ENCODE results near the gene VNN1.
A peak's percentile ranks its signal among the peaks of the same experiment; 100 is the strongest.

The VNN1 gene

GRCh38 chr6:132664309-132665034 is 49.4 kb downstream of the VNN1 start:
- TF ChIP-seq ZNF791 (tag by site-specific recombination; IDR thresholded peaks at IDR 0.05): no peak
- TF ChIP-seq GFI1B (tag by site-specific recombination; IDR thresholded peaks at IDR 0.05): no peak
- no peak for TF ChIP-seq ZNF391 (tag by site-specific recombination; IDR thresholded peaks at IDR 0.05; ENCODE audit: borderline replicate concordance, low read depth)
- TF ChIP-seq OVOL3 (tag by site-specific recombination; IDR thresholded peaks at IDR 0.05): no peak
- no peak for TF ChIP-seq ZNF23 (tag by site-specific recombination; IDR thresholded peaks at IDR 0.05; ENCODE audit: borderline replicate concordance)
- TF ChIP-seq ZNF416 (tag by site-specific recombination; IDR thresholded peaks at IDR 0.05): peak; percentile 96
- no peak for TF ChIP-seq YY2 (tag by site-specific recombination; IDR thresholded peaks at IDR 0.05)
- no peak for TF ChIP-seq ZNF341 (tag by site-specific recombination; IDR thresholded peaks at IDR 0.05; ENCODE audit: low read depth)
- no peak for TF ChIP-seq ZSCAN18 (tag by site-specific recombination; IDR thresholded peaks at IDR 0.05)
- CTCF ChIA-PET: interaction anchor here (0.6 kb wide), 1 partner anchor 86 kb away, joined by 3 read pairs; no protein-coding TSS in a partner anchor
- Histone ChIP-seq H3K36me3 (ENCODE audit: control insufficient read depth in 2 of 2, insufficient read depth in 1 of 2, low read length in 2 of 2) (no peaks in the 10 kb centered on the region), H3K4me3 (ENCODE audit: low read depth, low read length) (no peak overlapping the region), H3K27ac (ENCODE audit: extremely low read depth, low read depth, low read length) (no peak overlapping the region), H3K9me3 (ENCODE audit: control insufficient read depth, insufficient read depth, low read depth, low read length) (no peaks in the 10 kb centered on the region), H3K4me1 (ENCODE audit: control insufficient read depth, insufficient read depth, low read length) (no peaks in the 10 kb centered on the region)
- POLR2A ChIA-PET: no interaction called here

DNA sequence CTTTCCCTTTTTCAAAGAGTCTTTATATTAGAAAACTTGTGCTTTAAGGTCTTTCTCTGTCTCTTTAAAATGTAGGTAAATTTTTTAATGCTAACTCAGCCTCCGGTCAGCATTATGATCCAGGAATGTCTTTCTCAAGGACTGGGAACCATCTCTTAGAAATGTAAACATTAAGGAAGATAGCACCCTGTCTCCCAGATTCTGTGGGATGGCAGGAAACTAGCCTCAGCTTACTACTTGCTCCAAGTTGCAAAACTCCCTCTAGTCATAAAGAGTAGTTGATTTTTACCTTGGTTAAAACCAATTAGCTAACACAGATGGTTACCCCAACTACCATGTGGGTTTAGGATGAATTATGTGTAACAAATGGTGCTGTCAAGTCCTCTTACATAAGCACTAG is 50.2 kb downstream of the VNN1 start:
- TF ChIP-seq PATZ1 (tag by site-specific recombination; IDR thresholded peaks at IDR 0.05) (no peak), ZNF112 (tag by site-specific recombination; IDR thresholded peaks at IDR 0.05) (no peak), ZNF501 (tag by site-specific recombination; IDR thresholded peaks at IDR 0.05) (no peak), WT1 (tag by site-specific recombination; IDR thresholded peaks at IDR 0.05) (no peak), BCL6B (tag by site-specific recombination; IDR thresholded peaks at IDR 0.05) (no peak), ZNF211 (tag by site-specific recombination; IDR thresholded peaks at IDR 0.05; ENCODE audit: low read depth) (no peak), SCRT2 (tag by site-specific recombination; IDR thresholded peaks at IDR 0.05) (no peak), ZNF37A (tag by site-specific recombination; IDR thresholded peaks at IDR 0.05) (no peak), ZNF830 (tag by site-specific recombination; IDR thresholded peaks at IDR 0.05; ENCODE audit: low read depth) (no peak), ZNF513 (tag by site-specific recombination; IDR thresholded peaks at IDR 0.05) (no peak), ZNF580 (tag by site-specific recombination; IDR thresholded peaks at IDR 0.05) (no peak), ZNF629 (tag by site-specific recombination; IDR thresholded peaks at IDR 0.05) (no peak)
- TF ChIP-seq, protein P1, sequence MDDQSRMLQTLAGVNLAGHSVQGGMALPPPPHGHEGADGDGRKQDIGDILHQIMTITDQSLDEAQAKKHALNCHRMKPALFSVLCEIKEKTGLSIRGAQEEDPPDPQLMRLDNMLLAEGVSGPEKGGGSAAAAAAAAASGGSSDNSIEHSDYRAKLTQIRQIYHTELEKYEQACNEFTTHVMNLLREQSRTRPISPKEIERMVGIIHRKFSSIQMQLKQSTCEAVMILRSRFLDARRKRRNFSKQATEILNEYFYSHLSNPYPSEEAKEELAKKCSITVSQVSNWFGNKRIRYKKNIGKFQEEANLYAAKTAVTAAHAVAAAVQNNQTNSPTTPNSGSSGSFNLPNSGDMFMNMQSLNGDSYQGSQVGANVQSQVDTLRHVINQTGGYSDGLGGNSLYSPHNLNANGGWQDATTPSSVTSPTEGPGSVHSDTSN (CRISPR knock-in tag; IDR thresholded peaks at IDR 0.05): no peak
- no peaks in the 10 kb centered on the region for H3K9me3 ChIP-seq (ENCODE audit: control insufficient read depth, insufficient read depth, low read depth, low read length)
- no peak overlapping the region for H3K27ac ChIP-seq (ENCODE audit: extremely low read depth, low read depth, low read length)
- POLR2A ChIA-PET: no interaction called here
- H3K36me3 ChIP-seq (ENCODE audit: control insufficient read depth in 2 of 2, insufficient read depth in 1 of 2, low read length in 2 of 2): no peaks in the 10 kb centered on the region
- CTCF ChIA-PET: no interaction called here
- H3K4me1 ChIP-seq (ENCODE audit: control insufficient read depth, insufficient read depth, low read length): no peaks in the 10 kb centered on the region
- no peak overlapping the region for H3K4me3 ChIP-seq (ENCODE audit: low read depth, low read length)

All from HEK293 (cell line).